ENCODE results near the gene PPP1R3G. TPM values are rescaled to one million over a fixed set of nuclear protein-coding genes. Genes with fewer than 3 reads are reported as not detected.

The PPP1R3G gene
- total RNA-seq, 5 donors from 2014 or later (not counting 1 experiment from before 2014, with no cell fraction given), result 0.06 to 0.07 TPM; not detected in 3

GRCh38 chr6:5135788-5136376 lies 50.7 kb downstream of the PPP1R3G start:
- WGBS (ENCODE audit: insufficient coverage), result 47% methylated on average over 7 of the region's 9 CpGs

GRCh38 chr6:5136851-5137250 lies 51.7 kb downstream of the PPP1R3G start:
- CTCF ChIA-PET, result interaction anchor here in 1 of 2 donors (0.9 kb wide), 1 partner anchor 8 kb away, joined by 3 read pairs; no protein-coding TSS in a partner anchor
- Mint-ChIP-seq H3K4me3 (no peak overlapping the region), H3K27ac (no peak overlapping the region), H3K36me3 (no peaks in the 10 kb centered on the region), H3K9me3 (no peaks in the 10 kb centered on the region), H3K4me1 (peaks cover 2 to 6% (median 3%) of the 10 kb centered on the region in 3 donors), H3K27me3 (no peaks in the 10 kb centered on the region)
- H3K9me3 ChIP-seq, result no peaks in the 10 kb centered on the region
- H3K36me3 ChIP-seq (ENCODE audit: control insufficient read depth in 2 of 2, extremely low read depth in 1 of 2, insufficient read depth in 1 of 2, low read length in 1 of 2), result no peaks in the 10 kb centered on the region
- no peaks in the 10 kb centered on the region for H3K4me1 ChIP-seq (ENCODE audit: control insufficient read depth in 1 of 2, extremely low read depth in 1 of 2, insufficient read depth in 2 of 2, low read length in 2 of 2)
- no peak for ATAC-seq (replicated peaks in 1 of 4)
- H3K4me3 ChIP-seq (ENCODE audit: control insufficient read depth in 1 of 2, extremely low read depth in 1 of 2, low read length in 1 of 2), result no peak overlapping the region
- 94% methylated on average over 7 of the region's 8 CpGs for WGBS (ENCODE audit: insufficient coverage)
- no peaks in the 10 kb centered on the region for H3K27me3 ChIP-seq (replicated peaks in 1 of 2; ENCODE audit: control insufficient read depth in 2 of 2, extremely low read depth in 1 of 2, insufficient read depth in 2 of 2, low read length in 1 of 2)
- no peak overlapping the region for H3K27ac ChIP-seq (ENCODE audit: low read length)
- DNase-seq, result no peak
- POLR2A ChIA-PET, result no interaction called here

More at GRCh38 chr6:5135788-5136376, 50.7 kb downstream of the PPP1R3G start:
- Histone ChIP-seq H3K27ac (ENCODE audit: low read length) (no peak overlapping the region), H3K36me3 (ENCODE audit: control insufficient read depth in 2 of 2, extremely low read depth in 1 of 2, insufficient read depth in 1 of 2, low read length in 1 of 2) (no peaks in the 10 kb centered on the region), H3K9me3 (no peaks in the 10 kb centered on the region), H3K4me3 (ENCODE audit: control insufficient read depth in 1 of 2, extremely low read depth in 1 of 2, low read length in 1 of 2) (no peak overlapping the region), H3K4me1 (ENCODE audit: control insufficient read depth in 1 of 2, extremely low read depth in 1 of 2, insufficient read depth in 2 of 2, low read length in 2 of 2) (no peaks in the 10 kb centered on the region), H3K27me3 (replicated peaks in 1 of 2; ENCODE audit: control insufficient read depth in 2 of 2, extremely low read depth in 1 of 2, insufficient read depth in 2 of 2, low read length in 1 of 2) (no peaks in the 10 kb centered on the region)
- ATAC-seq (replicated peaks in 1 of 4), result peak in 3 of 4 experiments; percentile 52 to 62 (median 57)
- Mint-ChIP-seq H3K4me1 (peaks cover 2 to 6% (median 3%) of the 10 kb centered on the region in 3 donors), H3K27ac (no peak overlapping the region), H3K9me3 (no peaks in the 10 kb centered on the region), H3K27me3 (no peaks in the 10 kb centered on the region), H3K4me3 (no peak overlapping the region), H3K36me3 (no peaks in the 10 kb centered on the region)
- POLR2A ChIA-PET, result no interaction called here
- DNase-seq, result peak in 25 of 35 experiments; percentile 4 to 67 (median 21)
- CTCF ChIA-PET, result no interaction called here

Other genes with a start within 250 kb of the PPP1R3G start
- gene RPP40, start 81.3 kb upstream of the PPP1R3G start, total RNA-seq, result 1 to 10 TPM; 2.0 to 7.8 (median 4.8) TPM
- 10 to 100 TPM; 17.7 to 25.6 (median 20.4) TPM for gene LYRM4, start 175.6 kb downstream of the PPP1R3G start, total RNA-seq
- 10 to 100 TPM; 17.9 to 24.2 (median 20.3) TPM for gene FARS2, start 176.2 kb downstream of the PPP1R3G start, total RNA-seq

Data from T-cell (primary cell).